Activated CD4-positive, CD25-positive, alpha-beta regulatory T cell (primary cell): Measurements from ENCODE around the gene TLK1.
"Not testable (repeated sequence)": the region's sequence is repeated elsewhere in the genome, so short reads cannot be mapped to it uniquely, and the experiment has no call there.

Source experiments
- DNase-seq, 4 experiments: peaks; one replicate each; lab custom pipeline; 2025; lab: John Stamatoyannopoulos, UW

TLK1 gene

DNA sequence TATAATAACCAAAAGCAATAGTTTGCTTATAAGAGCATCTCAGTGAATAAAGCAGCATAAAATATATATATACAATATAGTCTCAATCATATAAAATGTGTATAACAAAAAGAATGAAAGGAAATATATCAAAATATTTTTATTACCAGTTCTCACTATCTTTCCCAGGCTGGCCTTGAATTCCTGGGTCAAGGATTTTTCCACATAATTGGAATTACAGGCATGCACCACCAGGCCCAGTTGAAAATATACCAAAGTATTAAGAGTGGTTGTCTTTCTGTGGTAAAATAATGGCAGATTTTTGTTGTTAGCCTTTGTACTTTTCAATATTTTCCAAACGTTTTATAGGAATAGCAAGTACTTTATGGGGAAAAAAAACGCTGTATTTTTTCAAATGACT is 8.6 kb upstream of the TLK1 start:
- no peak for DNase-seq

DNA sequence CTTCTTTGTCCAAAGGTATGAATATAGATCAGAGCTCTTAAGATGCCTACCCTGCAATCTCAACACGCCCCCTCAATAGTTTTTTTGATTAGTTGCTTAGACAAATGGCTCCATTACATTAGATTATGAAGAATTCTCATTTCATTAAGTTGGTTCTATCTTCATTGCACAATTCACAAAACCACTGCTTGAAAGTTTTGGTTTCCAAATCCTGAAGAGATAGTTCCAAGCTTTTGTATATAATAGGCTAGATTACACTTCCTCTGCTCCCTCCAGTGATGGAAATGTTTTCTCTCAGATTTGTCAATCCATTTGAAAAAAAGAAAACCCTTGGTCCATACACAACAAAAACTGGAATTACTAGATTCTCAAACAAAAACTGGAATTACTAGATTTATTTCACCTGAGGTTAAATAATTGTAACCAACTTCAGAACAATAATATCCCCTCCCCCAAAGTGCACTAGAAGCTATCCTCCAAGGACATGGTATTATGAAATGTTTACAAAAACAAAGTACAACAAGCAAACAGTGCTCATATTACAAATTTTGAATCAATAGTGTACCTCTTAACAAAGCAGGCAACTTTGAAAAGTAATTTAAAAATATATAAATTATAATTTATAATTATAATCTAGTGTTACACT is 6.8 kb upstream of the TLK1 start:
- no peak for DNase-seq

DNA sequence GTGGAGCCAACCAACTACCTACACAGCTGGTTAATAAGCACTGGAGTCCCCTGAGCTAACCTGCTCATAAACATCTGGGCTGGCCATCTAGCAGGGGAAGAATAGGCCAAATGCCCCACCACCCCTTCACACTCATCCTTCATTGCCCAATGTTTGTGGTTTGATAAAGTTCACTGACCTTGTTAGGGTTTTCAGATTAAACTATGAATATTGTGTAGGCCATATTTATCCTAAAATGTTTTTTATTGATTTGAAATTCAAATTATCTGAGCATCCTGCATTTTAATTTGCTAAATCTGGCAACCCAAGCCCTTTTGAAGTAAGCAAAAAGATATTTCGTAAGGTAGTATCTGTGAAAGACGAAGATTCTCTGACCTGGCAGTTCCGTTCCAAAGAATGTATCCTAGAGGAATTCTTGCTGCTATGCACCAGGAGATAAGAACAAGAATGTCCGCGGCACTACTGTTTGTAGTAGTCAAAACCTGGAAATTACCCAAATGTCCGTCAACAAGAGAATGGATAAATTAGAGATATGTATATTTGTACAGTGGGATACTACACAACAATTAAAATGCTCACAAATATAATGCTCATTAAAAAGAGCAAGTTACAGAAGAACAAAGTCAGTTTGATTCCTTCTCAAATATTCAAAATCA is 5.8 kb upstream of the TLK1 start:
- no peak for DNase-seq

- DNase-seq = no peak
Observed at GRCh38 chr2:171165967-171166327, 5.3 kb upstream of the TLK1 start.

DNA sequence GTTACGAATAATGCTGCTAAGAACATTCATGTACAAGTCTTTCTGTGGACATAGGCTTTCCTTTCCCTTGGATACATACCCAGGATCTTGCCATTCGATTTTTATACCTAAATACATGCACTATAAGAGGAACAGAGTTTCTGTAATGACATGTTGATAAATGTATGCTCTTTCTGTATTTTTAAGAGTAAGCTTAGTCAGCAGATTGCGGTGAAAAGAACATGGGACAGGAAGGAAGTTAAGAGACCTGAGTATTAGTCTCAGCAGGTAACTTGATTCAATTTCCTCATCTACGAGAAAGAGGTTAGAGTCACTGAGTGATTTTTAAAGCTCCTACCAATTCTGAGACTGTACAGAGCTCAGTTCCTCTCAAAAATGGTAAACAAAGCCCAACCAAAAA is 2.6 kb upstream of the TLK1 start:
- DNase-seq = no peak

- DNase-seq = not testable (repeated sequence)
Observed at GRCh38 chr2:171162522-171163197, 2.0 kb upstream of the TLK1 start.

DNA sequence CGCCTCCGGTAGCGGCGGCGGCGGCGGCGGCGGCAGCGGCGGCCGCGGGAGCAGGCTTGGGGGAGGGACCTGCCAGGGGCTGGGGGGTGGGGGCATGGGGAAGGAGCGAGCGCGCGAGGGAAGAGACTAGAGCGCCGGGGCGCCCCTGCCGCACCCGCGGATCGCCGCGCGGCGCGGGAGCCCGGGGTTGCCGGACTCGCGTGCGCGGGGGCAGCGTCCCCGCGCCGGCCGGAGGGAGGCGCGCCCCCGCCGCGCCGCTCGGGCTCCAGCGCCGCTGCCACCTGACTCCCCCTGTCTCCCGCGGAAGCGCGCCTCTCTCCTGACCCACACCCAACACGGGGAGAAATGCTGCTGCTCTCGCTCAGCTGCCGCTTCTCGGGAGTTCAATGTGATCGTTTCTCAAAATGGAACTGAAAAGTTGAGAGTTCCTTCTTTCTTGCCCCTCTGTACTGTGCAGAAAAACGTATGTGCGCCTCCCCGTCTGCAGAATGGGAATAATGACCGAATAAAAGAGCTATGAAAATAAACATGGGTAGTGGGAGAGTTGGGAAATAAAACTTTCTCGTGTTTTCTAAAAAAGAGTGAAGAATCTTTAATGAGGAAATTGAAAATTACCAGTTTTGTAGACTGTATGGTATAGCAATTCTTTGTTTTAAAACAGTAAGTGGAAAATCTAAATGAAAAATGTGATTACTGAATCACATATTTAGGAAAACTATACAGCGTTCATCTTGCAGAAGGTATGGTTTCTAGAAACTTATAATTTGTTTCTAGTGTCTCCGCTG is 455 bp upstream of the TLK1 start:
- DNase-seq = peak in 2 of 4 experiments; percentile 38 to 49

- DNase-seq = peak in 3 of 4 experiments; percentile 16 to 34 (median 25)
Observed at GRCh38 chr2:171159372-171160118, 1.1 kb downstream of the TLK1 start.

GRCh38 chr2:171158790-171159371 is 1.8 kb downstream of the TLK1 start:
- DNase-seq = no peak

GRCh38 chr2:171158036-171158789 is 2.5 kb downstream of the TLK1 start:
- no peak for DNase-seq

DNA sequence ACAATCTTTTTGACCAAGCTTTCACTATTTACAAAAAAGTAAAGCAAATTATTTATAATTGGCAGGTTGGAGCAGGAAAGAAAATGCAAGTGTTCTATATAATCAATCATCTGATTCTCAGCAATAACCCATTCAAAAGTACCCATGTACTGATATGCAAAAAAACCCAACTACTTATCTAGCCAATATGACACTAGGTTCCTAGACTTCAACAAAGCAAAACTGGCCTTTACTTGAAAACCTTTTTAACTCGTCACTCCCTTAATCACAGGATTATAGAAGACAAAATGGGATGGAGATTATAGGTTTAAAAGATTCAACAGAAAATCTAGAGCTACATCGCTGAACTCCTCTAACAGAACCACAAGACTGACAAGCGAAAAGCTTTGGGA is 3.6 kb downstream of the TLK1 start:
- no peak for DNase-seq

GRCh38 chr2:171154348-171154747 is 6.3 kb downstream of the TLK1 start:
- no peak for DNase-seq

- DNase-seq = no peak
Observed at GRCh38 chr2:171150694-171151285, 9.9 kb downstream of the TLK1 start.

DNA sequence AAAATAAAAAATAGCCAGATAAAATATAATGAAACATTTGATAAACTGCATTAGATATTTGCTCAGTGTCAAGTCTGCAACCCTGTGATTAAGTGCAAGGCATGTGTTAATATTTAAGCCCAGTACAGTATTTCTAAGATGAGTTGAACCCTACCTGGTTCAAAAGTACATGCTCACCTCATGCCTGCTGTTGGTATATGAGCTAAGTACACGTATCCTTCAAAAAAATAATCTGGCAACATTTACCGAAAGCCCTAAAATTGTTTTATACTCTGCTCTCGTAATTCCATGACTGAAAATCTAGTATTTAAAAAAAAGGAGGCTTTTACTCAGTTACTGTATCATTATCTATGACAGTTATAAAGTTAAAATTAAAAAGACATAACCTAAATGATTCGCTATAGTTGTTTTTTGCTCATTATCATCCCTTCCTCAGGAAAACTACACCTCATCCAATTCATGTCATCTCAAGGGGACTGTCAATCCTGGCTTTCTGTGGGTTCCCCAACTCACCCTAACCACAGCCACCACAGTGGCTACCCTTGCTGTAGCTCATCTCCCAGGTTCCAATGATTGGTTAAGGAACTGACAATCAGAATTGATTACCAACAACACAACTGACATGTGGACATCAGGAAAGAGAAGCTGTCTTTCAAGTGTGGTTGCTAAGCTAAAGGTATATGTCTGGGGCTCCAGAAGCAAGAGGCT is 10.6 kb downstream of the TLK1 start:
- DNase-seq = no peak

GRCh38 chr2:171149171-171149938 is 11.3 kb downstream of the TLK1 start:
- no peak for DNase-seq

GRCh38 chr2:171147081-171147480 is 13.6 kb downstream of the TLK1 start:
- DNase-seq = no peak

DNA sequence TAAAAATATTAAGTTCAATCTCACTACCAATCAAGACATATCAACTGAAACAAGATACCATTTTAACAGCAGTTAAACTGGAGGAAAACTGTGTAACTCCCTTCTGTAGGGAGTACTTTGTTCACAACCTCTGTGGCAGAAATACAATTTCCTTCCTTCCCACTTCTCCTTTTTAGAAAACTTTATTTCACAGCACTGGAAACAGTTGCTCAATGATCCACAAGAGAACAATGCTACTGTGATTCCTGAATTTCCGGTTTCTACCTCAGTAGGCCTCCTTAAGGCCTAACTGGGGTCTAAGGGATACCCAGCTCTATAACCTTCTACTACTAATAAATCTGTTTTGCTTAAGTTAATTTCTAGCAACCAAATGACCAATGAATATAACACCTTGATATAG is 14.1 kb downstream of the TLK1 start:
- no peak for DNase-seq

DNA sequence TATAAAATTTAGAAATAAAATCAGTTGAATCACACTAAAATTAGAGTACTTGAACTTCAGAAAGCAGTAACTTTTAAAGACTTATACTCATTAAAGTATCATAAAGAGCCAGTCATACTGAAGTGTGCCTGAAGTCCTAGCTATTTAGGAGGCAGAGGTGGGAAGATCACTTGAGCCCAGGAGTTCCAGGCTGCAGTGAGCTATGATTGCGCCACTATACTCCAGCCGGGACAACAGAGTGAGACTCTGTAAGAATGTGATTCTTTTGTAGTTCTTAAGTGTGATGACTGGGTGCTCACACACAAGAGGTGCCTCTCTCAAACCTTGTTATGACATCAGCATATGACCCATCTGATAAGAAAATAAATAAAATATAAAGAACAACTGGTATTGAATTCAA is 14.6 kb downstream of the TLK1 start:
- DNase-seq = no peak

GRCh38 chr2:171143670-171144062 is 17.0 kb downstream of the TLK1 start:
- no peak for DNase-seq
